ENCODE results near the gene TBX3. TPM values are rescaled to one million over a fixed set of nuclear protein-coding genes. Genes with fewer than 3 reads are reported as not detected.
"Not testable (repeated sequence)": the region's sequence is repeated elsewhere in the genome, so short reads cannot be mapped to it uniquely, and the experiment has no call there.

The TBX3 gene
- total and polyA plus RNA-seq, 2 donors (not counting 3 experiments of a cell fraction or from before 2014, with no cell fraction given), result 0.52 to 2.0 TPM

GRCh38 chr12:114708598-114708997 lies 24.6 kb upstream of the TBX3 start:
- H3K4me2 ChIP-seq (ENCODE audit: insufficient read depth, low read length); H3K9me3 ChIP-seq (replicated peaks; ENCODE audit: control insufficient read depth, insufficient read depth, low read length); H2AFZ ChIP-seq (ENCODE audit: low read depth, low read length); CTCF ChIA-PET; BruUV-seq (replicated peaks); H4K20me1 ChIP-seq (replicated peaks; ENCODE audit: control insufficient read depth, extremely low read depth, insufficient read depth, low read length); H3K4me3 ChIP-seq (replicated peaks in 1 of 3; ENCODE audit: insufficient read depth in 1 of 3, low read depth in 1 of 3, low read length in 3 of 3); H3K27me3 ChIP-seq (ENCODE audit: control insufficient read depth in 2 of 2, insufficient read depth in 2 of 2, low read length in 2 of 2); H3K36me3 ChIP-seq (ENCODE audit: control insufficient read depth in 2 of 2, extremely low read depth in 1 of 2, insufficient read depth in 2 of 2, low read length in 2 of 2); H3K9me1 ChIP-seq (replicated peaks; ENCODE audit: control insufficient read depth, extremely low read depth, insufficient read depth, low read length); FAIRE-seq; H3K79me2 ChIP-seq (ENCODE audit: control insufficient read depth, insufficient read depth, low read length); DNase-seq (ENCODE audit: low read depth, low spot score); H3K27ac ChIP-seq (ENCODE audit: insufficient read depth, low read depth, low read length); H3K4me1 ChIP-seq (ENCODE audit: control insufficient read depth, extremely low read depth, insufficient read depth, low read length); dilution Hi-C loops (cut with MboI; ENCODE audit: extremely low pct_ligation_motif_present, low sequenced_read_pairs); H3K9ac ChIP-seq (replicated peaks; ENCODE audit: extremely low read depth, insufficient read depth, low read length); POLR2A ChIA-PET; intact Hi-C loops (cut with micrococcal nuclease): not testable (repeated sequence)

GRCh38 chr12:114704096-114704495 lies 20.1 kb upstream of the TBX3 start:
- Histone ChIP-seq H3K79me2 (ENCODE audit: control insufficient read depth, insufficient read depth, low read length) (no peaks in the 10 kb centered on the region), H3K27me3 (ENCODE audit: control insufficient read depth in 2 of 2, insufficient read depth in 2 of 2, low read length in 2 of 2) (peaks cover 19 to 21% of the 10 kb centered on the region in 2 experiments), H3K4me2 (ENCODE audit: insufficient read depth, low read length) (no peak overlapping the region), H3K4me1 (ENCODE audit: control insufficient read depth, extremely low read depth, insufficient read depth, low read length) (no peaks in the 10 kb centered on the region), H3K36me3 (ENCODE audit: control insufficient read depth in 2 of 2, extremely low read depth in 1 of 2, insufficient read depth in 2 of 2, low read length in 2 of 2) (no peaks in the 10 kb centered on the region), H2AFZ (ENCODE audit: low read depth, low read length) (no peak overlapping the region), H3K4me3 (replicated peaks in 1 of 3; ENCODE audit: insufficient read depth in 1 of 3, low read depth in 1 of 3, low read length in 3 of 3) (no peak overlapping the region), H3K9me1 (replicated peaks; ENCODE audit: control insufficient read depth, extremely low read depth, insufficient read depth, low read length) (no peaks in the 10 kb centered on the region), H3K9ac (replicated peaks; ENCODE audit: extremely low read depth, insufficient read depth, low read length) (no peak overlapping the region), H4K20me1 (replicated peaks; ENCODE audit: control insufficient read depth, extremely low read depth, insufficient read depth, low read length) (no peaks in the 10 kb centered on the region), H3K9me3 (replicated peaks; ENCODE audit: control insufficient read depth, insufficient read depth, low read length) (no peaks in the 10 kb centered on the region), H3K27ac (ENCODE audit: insufficient read depth, low read depth, low read length) (no peak overlapping the region)
- TF ChIP-seq CTCF (IDR thresholded peaks at IDR 0.05; ENCODE audit: extremely low read depth in 1 of 2, insufficient read depth in 1 of 2, low read depth in 1 of 2, low read length in 2 of 2), result no peak
- TF ChIP-seq JUN (IDR thresholded peaks at IDR 0.05; ENCODE audit: borderline replicate concordance, insufficient read depth, insufficient read length, low read depth), result no peak
- TF ChIP-seq FOS (IDR thresholded peaks at IDR 0.05; ENCODE audit: borderline replicate concordance, insufficient read depth, low read length), result no peak
- TF ChIP-seq GATA2 (IDR thresholded peaks at IDR 0.05; ENCODE audit: insufficient read depth, insufficient read length, low read depth, low read length), result no peak
- TF ChIP-seq POLR2AphosphoS5 (IDR thresholded peaks at IDR 0.05; ENCODE audit: insufficient read depth, low read depth, low read length), result no peak
- TF ChIP-seq MAX (IDR thresholded peaks at IDR 0.05; ENCODE audit: insufficient read depth, insufficient read length), result no peak
- TF ChIP-seq POLR2A (IDR thresholded peaks at IDR 0.05; ENCODE audit: low read depth, low read length), result no peak
- dilution Hi-C loops (cut with MboI; ENCODE audit: extremely low pct_ligation_motif_present, low sequenced_read_pairs) (no loop called here), intact Hi-C loops (cut with micrococcal nuclease) (no loop called here)
- FAIRE-seq, result no peak
- ChIA-PET CTCF (interaction anchor here (1.3 kb wide), 1 partner anchor 16 kb away, joined by 3 read pairs; no protein-coding TSS in a partner anchor), POLR2A (no interaction called here)
- no TSS peak for BruUV-seq (replicated peaks)
- no peak for DNase-seq (ENCODE audit: low read depth, low spot score)

Measured in endothelial cell of umbilical vein (primary cell).